B cell (primary cell): ENCODE results near the gene CAPZA2.

ENCODE experiments used
- EZH2 ChIP-seq: IDR thresholded peaks from 2 replicates; pipeline ENCODE4 v1.6.1; 2012; ENCODE audit warnings: borderline replicate concordance, low read depth, mild to moderate bottlenecking, moderate library complexity, low read length; ENCODE audit not compliant: insufficient read depth, poor library complexity, severe bottlenecking
- TF ChIP-seq, protein P1 (sequence below): fragments of 200-600 bp; IDR thresholded peaks from one replicate; pipeline ENCODE4 v1.8.0; 2022; ENCODE audit warnings: antibody characterized with exemption, mild to moderate bottlenecking

DNA sequence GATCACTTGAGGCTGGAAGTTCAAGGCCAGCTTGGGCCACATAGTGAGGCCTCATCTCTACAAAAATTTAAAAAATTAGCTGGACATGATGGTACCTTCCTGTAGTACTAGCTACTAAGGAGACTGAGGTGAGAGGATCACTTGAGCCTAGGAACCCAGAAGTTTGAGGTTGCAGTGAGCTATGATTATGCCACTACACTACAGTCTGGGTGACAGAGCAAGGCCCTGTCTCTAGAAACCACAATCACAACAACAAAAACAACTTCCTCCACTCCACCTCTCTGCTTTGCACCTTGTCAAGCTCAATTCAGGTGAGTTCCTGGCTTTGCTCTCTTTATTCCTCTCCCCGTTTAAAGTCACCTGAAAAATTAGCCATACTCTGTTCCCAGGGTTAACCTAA lies 8.3 kb upstream of the CAPZA2 start:
- TF ChIP-seq, protein P1, sequence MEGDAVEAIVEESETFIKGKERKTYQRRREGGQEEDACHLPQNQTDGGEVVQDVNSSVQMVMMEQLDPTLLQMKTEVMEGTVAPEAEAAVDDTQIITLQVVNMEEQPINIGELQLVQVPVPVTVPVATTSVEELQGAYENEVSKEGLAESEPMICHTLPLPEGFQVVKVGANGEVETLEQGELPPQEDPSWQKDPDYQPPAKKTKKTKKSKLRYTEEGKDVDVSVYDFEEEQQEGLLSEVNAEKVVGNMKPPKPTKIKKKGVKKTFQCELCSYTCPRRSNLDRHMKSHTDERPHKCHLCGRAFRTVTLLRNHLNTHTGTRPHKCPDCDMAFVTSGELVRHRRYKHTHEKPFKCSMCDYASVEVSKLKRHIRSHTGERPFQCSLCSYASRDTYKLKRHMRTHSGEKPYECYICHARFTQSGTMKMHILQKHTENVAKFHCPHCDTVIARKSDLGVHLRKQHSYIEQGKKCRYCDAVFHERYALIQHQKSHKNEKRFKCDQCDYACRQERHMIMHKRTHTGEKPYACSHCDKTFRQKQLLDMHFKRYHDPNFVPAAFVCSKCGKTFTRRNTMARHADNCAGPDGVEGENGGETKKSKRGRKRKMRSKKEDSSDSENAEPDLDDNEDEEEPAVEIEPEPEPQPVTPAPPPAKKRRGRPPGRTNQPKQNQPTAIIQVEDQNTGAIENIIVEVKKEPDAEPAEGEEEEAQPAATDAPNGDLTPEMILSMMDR = no peak
- TF ChIP-seq EZH2 = no peak
